Measurements from ENCODE around the gene KIF1A.
"Not testable (repeated sequence)": the region's sequence is repeated elsewhere in the genome, so short reads cannot be mapped to it uniquely, and the experiment has no call there.

KIF1A gene

GRCh38 chr2:240692583-240693561, 127.1 kb downstream of the KIF1A start:
- not testable (repeated sequence) for DNase-seq (ENCODE audit: low read depth); H3K4me3 ChIP-seq (ENCODE audit: low read depth, low read length)

GRCh38 chr2:240691631-240692420, 128.2 kb downstream of the KIF1A start, which contains the start of gene AQP12A:
AQP12A (plus strand) TSS chr2:240691866; CDS start chr2:240691914, 48 bp downstream.
- not testable (repeated sequence) for H3K4me3 ChIP-seq (ENCODE audit: low read depth, low read length); DNase-seq (ENCODE audit: low read depth)

- not testable (repeated sequence) for DNase-seq (ENCODE audit: low read depth); H3K4me3 ChIP-seq (ENCODE audit: low read depth, low read length)
These were observed 129.0 kb downstream of the KIF1A start for GRCh38 chr2:240691075-240691427.

- H3K4me3 ChIP-seq (ENCODE audit: low read depth, low read length); DNase-seq (ENCODE audit: low read depth): not testable (repeated sequence)
These were observed 129.5 kb downstream of the KIF1A start for GRCh38 chr2:240690421-240691074.

- TF ChIP-seq CTCF (IDR thresholded peaks at IDR 0.05; ENCODE audit: insufficient read depth, low read depth, low read length, missing control alignments), result no peak
- no peak overlapping the region for H3K4me3 ChIP-seq (ENCODE audit: low read depth, low read length)
- no peak for DNase-seq (ENCODE audit: low read depth)
These were observed 130.0 kb downstream of the KIF1A start for GRCh38 chr2:240689975-240690374.

GRCh38 chr2:240688553-240688919, 131.5 kb downstream of the KIF1A start:
- TF ChIP-seq CTCF (IDR thresholded peaks at IDR 0.05; ENCODE audit: insufficient read depth, low read depth, low read length, missing control alignments), result no peak
- DNase-seq (ENCODE audit: low read depth), result no peak
- no peak overlapping the region for H3K4me3 ChIP-seq (ENCODE audit: low read depth, low read length)

- no peak for TF ChIP-seq CTCF (IDR thresholded peaks at IDR 0.05; ENCODE audit: insufficient read depth, low read depth, low read length, missing control alignments)
- DNase-seq (ENCODE audit: low read depth), result no peak
- no peak overlapping the region for H3K4me3 ChIP-seq (ENCODE audit: low read depth, low read length)
These were observed 132.1 kb downstream of the KIF1A start for GRCh38 chr2:240687741-240688552.

GRCh38 chr2:240687045-240687740, 132.8 kb downstream of the KIF1A start:
- DNase-seq (ENCODE audit: low read depth), result no peak
- no peak overlapping the region for H3K4me3 ChIP-seq (ENCODE audit: low read depth, low read length)
- TF ChIP-seq CTCF (IDR thresholded peaks at IDR 0.05; ENCODE audit: insufficient read depth, low read depth, low read length, missing control alignments), result no peak
